ENCODE measurements around the gene ZGLP1. TPM values are rescaled to one million over a fixed set of nuclear protein-coding genes. Genes with fewer than 3 reads are reported as not detected.

ZGLP1 gene
- total RNA-seq, 1 experiment from 2014 or later, result 5.0 TPM

DNA sequence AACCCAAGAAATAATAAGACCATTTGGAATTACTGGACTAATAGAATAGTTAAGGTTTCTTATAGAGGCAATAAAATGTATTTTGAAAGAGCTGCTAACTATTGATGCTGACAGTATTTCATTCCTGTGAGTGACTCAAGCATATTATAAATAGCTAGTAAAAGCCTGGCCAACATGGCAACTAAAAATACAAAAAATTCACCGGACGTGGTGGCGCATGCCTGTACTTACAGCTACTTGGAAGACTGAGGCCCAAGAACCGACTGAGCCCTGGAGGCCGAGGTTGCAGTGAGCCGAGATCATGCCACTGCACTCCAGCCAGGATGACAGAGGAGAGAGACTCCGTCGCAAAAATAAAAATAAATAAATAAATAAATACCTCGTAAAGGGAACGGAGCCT, 35.2 kb upstream of the ZGLP1 start:
- H3K36me3 ChIP-seq (ENCODE audit: control insufficient read depth in 1 of 2, insufficient read depth in 2 of 2, low read length in 2 of 2), result no peaks in the 10 kb centered on the region
- no peaks in the 10 kb centered on the region for H3K79me2 ChIP-seq (ENCODE audit: insufficient read depth, low read length)
- TF ChIP-seq, protein P1, sequence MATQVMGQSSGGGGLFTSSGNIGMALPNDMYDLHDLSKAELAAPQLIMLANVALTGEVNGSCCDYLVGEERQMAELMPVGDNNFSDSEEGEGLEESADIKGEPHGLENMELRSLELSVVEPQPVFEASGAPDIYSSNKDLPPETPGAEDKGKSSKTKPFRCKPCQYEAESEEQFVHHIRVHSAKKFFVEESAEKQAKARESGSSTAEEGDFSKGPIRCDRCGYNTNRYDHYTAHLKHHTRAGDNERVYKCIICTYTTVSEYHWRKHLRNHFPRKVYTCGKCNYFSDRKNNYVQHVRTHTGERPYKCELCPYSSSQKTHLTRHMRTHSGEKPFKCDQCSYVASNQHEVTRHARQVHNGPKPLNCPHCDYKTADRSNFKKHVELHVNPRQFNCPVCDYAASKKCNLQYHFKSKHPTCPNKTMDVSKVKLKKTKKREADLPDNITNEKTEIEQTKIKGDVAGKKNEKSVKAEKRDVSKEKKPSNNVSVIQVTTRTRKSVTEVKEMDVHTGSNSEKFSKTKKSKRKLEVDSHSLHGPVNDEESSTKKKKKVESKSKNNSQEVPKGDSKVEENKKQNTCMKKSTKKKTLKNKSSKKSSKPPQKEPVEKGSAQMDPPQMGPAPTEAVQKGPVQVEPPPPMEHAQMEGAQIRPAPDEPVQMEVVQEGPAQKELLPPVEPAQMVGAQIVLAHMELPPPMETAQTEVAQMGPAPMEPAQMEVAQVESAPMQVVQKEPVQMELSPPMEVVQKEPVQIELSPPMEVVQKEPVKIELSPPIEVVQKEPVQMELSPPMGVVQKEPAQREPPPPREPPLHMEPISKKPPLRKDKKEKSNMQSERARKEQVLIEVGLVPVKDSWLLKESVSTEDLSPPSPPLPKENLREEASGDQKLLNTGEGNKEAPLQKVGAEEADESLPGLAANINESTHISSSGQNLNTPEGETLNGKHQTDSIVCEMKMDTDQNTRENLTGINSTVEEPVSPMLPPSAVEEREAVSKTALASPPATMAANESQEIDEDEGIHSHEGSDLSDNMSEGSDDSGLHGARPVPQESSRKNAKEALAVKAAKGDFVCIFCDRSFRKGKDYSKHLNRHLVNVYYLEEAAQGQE (IDR thresholded peaks at IDR 0.05; ENCODE audit: low read depth), result no peak
- TF ChIP-seq ZFX (IDR thresholded peaks at IDR 0.05) (no peak), CEBPB (IDR thresholded peaks at IDR 0.05; ENCODE audit: low read depth) (no peak), SRF (IDR thresholded peaks at IDR 0.05; ENCODE audit: low read depth) (no peak), ZNF274 (IDR thresholded peaks at IDR 0.05; ENCODE audit: low read depth, low read length) (no peak), YY1 (IDR thresholded peaks at IDR 0.05; ENCODE audit: extremely low read depth, insufficient replicate concordance, low read depth, low read length) (no peak), TCF7L2 (IDR thresholded peaks at IDR 0.05; ENCODE audit: borderline replicate concordance, extremely low read depth, insufficient read depth, insufficient read length) (no peak), CBX3 (IDR thresholded peaks at IDR 0.05; ENCODE audit: low read depth) (no peak), POLR2AphosphoS5 (IDR thresholded peaks at IDR 0.05; ENCODE audit: low read depth, low read length) (no peak), EGR1 (IDR thresholded peaks at IDR 0.05; ENCODE audit: low read depth) (no peak), ELF1 (IDR thresholded peaks at IDR 0.05; ENCODE audit: borderline replicate concordance, low read depth) (no peak), RAD21 (IDR thresholded peaks at IDR 0.05; ENCODE audit: low read depth) (no peak)
- TF ChIP-seq, protein P2, sequence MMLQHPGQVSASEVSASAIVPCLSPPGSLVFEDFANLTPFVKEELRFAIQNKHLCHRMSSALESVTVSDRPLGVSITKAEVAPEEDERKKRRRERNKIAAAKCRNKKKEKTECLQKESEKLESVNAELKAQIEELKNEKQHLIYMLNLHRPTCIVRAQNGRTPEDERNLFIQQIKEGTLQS (IDR thresholded peaks at IDR 0.05), result no peak
- TF ChIP-seq, protein P3, sequence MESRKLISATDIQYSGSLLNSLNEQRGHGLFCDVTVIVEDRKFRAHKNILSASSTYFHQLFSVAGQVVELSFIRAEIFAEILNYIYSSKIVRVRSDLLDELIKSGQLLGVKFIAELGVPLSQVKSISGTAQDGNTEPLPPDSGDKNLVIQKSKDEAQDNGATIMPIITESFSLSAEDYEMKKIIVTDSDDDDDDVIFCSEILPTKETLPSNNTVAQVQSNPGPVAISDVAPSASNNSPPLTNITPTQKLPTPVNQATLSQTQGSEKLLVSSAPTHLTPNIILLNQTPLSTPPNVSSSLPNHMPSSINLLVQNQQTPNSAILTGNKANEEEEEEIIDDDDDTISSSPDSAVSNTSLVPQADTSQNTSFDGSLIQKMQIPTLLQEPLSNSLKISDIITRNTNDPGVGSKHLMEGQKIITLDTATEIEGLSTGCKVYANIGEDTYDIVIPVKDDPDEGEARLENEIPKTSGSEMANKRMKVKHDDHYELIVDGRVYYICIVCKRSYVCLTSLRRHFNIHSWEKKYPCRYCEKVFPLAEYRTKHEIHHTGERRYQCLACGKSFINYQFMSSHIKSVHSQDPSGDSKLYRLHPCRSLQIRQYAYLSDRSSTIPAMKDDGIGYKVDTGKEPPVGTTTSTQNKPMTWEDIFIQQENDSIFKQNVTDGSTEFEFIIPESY (IDR thresholded peaks at IDR 0.05; ENCODE audit: extremely low read depth, insufficient replicate concordance, low read length), result no peak
- TF ChIP-seq, protein P4, sequence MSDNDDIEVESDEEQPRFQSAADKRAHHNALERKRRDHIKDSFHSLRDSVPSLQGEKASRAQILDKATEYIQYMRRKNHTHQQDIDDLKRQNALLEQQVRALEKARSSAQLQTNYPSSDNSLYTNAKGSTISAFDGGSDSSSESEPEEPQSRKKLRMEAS (IDR thresholded peaks at IDR 0.05), result no peak
- TF ChIP-seq, protein P5, sequence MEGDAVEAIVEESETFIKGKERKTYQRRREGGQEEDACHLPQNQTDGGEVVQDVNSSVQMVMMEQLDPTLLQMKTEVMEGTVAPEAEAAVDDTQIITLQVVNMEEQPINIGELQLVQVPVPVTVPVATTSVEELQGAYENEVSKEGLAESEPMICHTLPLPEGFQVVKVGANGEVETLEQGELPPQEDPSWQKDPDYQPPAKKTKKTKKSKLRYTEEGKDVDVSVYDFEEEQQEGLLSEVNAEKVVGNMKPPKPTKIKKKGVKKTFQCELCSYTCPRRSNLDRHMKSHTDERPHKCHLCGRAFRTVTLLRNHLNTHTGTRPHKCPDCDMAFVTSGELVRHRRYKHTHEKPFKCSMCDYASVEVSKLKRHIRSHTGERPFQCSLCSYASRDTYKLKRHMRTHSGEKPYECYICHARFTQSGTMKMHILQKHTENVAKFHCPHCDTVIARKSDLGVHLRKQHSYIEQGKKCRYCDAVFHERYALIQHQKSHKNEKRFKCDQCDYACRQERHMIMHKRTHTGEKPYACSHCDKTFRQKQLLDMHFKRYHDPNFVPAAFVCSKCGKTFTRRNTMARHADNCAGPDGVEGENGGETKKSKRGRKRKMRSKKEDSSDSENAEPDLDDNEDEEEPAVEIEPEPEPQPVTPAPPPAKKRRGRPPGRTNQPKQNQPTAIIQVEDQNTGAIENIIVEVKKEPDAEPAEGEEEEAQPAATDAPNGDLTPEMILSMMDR (IDR thresholded peaks at IDR 0.05 in 2 of 3, conservative IDR thresholded peaks at IDR 0.05 in 1 of 3; ENCODE audit: borderline replicate concordance in 1 of 3, insufficient read depth in 1 of 3, low read depth in 2 of 3, low read length in 2 of 3), result no peak
- intact Hi-C loops (cut with micrococcal nuclease), result no loop called here
- H3K4me1 ChIP-seq (ENCODE audit: control insufficient read depth in 1 of 2, insufficient read depth in 2 of 2, low read length in 2 of 2), result peaks cover 0 to 14% of the 10 kb centered on the region in 2 experiments; a peak in 2 of 4 replicates
- H3K27me3 ChIP-seq (ENCODE audit: insufficient read depth, low read length), result no peaks in the 10 kb centered on the region
- DNase-seq (ENCODE audit: low read depth, low spot score), result no peak
- no peaks in the 10 kb centered on the region for H3K9me3 ChIP-seq (ENCODE audit: control insufficient read depth in 1 of 2, insufficient read depth in 1 of 2, low read depth in 1 of 2, low read length in 2 of 2)
- no peaks in the 10 kb centered on the region for H4K20me1 ChIP-seq (ENCODE audit: insufficient read depth)
- no peak overlapping the region for H3K4me2 ChIP-seq (ENCODE audit: low read length)
- no peak overlapping the region for H3K9ac ChIP-seq (ENCODE audit: low read length)
- POLR2A ChIA-PET, result interaction anchor here (3.2 kb wide), 1 partner anchor 11 kb away, joined by 16 read pairs; the partner anchor contains the start of gene RAVER1
- RAD21 ChIA-PET (ENCODE audit: low non-redundant PET in 1 of 2, low total read pairs in 2 of 2, uncharacterized antibody in 2 of 2, unreplicated experiment in 2 of 2), result no interaction called here
- H3K9me2 ChIP-seq (ENCODE audit: insufficient read depth), result no peaks in the 10 kb centered on the region
- no peak overlapping the region for H3K4me3 ChIP-seq (replicated peaks in 1 of 2; ENCODE audit: low read depth in 1 of 2, low read length in 2 of 2)
- H2AFZ ChIP-seq (ENCODE audit: low read depth, low read length, poor library complexity, severe bottlenecking), result no peak overlapping the region
- no peak overlapping the region for H3K27ac ChIP-seq (ENCODE audit: low read depth, low read length)
- CTCF ChIA-PET, result interaction anchor here (1.4 kb wide), 1 partner anchor 86 kb away, joined by 3 read pairs; no protein-coding TSS in a partner anchor
- ATAC-seq, result no peak
- BruUV-seq (replicated peaks), result no TSS peak

Data from HCT116 (cell line).